Adrenal gland (tissue), 12 donors: Measurements from ENCODE around the gene FREM2. TPM values are rescaled to one million over a fixed set of nuclear protein-coding genes. Genes with fewer than 3 reads are reported as not detected.

ENCODE experiments used
- DNase-seq, 7 donors: peaks; one replicate each; pipeline ENCODE4 v3.0.0-alpha.2; 2019 to 2020
- H3K27ac ChIP-seq, 5 donors: fragments of 200-600 bp; sonication (generic) in 4 of 5; 1 replicate in 3 of 5; 2 replicates in 2 of 5; pipeline versions ENCODE4 v1.5.1 to v1.8.0; 2016 to 2020; ENCODE audit warnings: mild to moderate bottlenecking in 1 of 5
- H3K27me3 ChIP-seq: fragments of 200-600 bp; 2 replicates; pipeline ENCODE4 v1.8.0; 2021
- H3K36me3 ChIP-seq, 2 donors: fragments of 200-600 bp; replicated peaks in 1 of 2; 1 replicate in 1 of 2; 2 replicates in 1 of 2; pipeline versions ENCODE4 v1.5.1 to v1.8.0; 2018 to 2022
- H3K4me1 ChIP-seq, 2 donors: fragments of 200-600 bp; replicated peaks in 1 of 2; 1 replicate in 1 of 2; 2 replicates in 1 of 2; pipeline versions ENCODE4 v1.5.1 to v1.8.0; 2018 to 2021
- H3K4me3 ChIP-seq, 4 donors: fragments of 200-600 bp; sonication (generic) in 3 of 4; one replicate each; pipeline ENCODE4 v1.5.1; 2016 to 2018
- H3K9me3 ChIP-seq, 3 donors: fragments of 200-600 bp; sonication (generic) in 1 of 3; replicated peaks in 1 of 3; 1 replicate in 2 of 3; 2 replicates in 1 of 3; pipeline versions ENCODE4 v1.5.1 to v1.8.0; 2016 to 2021
- POLR2A ChIP-seq, 2 donors: fragments of 450-650 bp; IDR thresholded peaks; one replicate each; pipeline ENCODE4 v1.6.1; 2017; ENCODE audit warnings: antibody characterized with exemption in 2 of 2, mild to moderate bottlenecking in 2 of 2, moderate library complexity in 1 of 2
- WGBS, 4 donors: extraction: QIAGEN DNeasy Blood & Tissue Kit in 2 of 4; methylation state at CpG; one replicate each; pipeline versions ENCODE4 v1.1.5 to v1.1.7; 2013 to 2017; 5-methylcytosine and 5-hydroxymethylcytosine counted together
- intact Hi-C, 2 donors: fragments of 100-400 bp; cut with DNase I; formaldehyde crosslinking; loops; one replicate each; pipeline versions ENCODE4 v1.14.1 to v1.15.0; 2022 to 2023
- polyA plus RNA-seq, 3 donors: library from polyadenylated mRNA; stranded (reverse); fragments of 200-250 nt in 2 of 3; fragments of 350-450 nt in 1 of 3; fragmentation: Illumina TruSeq in 1 of 3; extraction: RNeasy Lipid Tissue Mini Kit (QIAGEN cat#74804) in 1 of 3; gene quantifications; one replicate each; pipeline ENCODE4 v1.2.3, GENCODE V29; 2013 to 2014
- total RNA-seq, 9 donors: library from RNA; depleted of rRNA in 4 of 9; stranded (reverse); fragments of >200 nt in 4 of 9; fragments of 120-200 nt in 1 of 9; fragmentation: NEBNext Ultra II Directional in 1 of 9; extraction: Animal tissue kit (Norgen Biotek cat#: 25700) in 1 of 9; gene quantifications; one replicate each; pipeline versions ENCODE4 v1.1.0 to v1.2.4, GENCODE V29; 2013 to 2023
- TF ChIP-seq, protein P1 (sequence below), 6 experiments: fragments of 450-650 bp in 4 of 6; fragments of 200-600 bp in 2 of 6; sonication (generic) in 1 of 6; IDR thresholded peaks; 1 replicate in 5 of 6; 2 replicates in 1 of 6; pipeline versions ENCODE4 v1.5.1 to v1.8.0; 2016 to 2021; ENCODE audit warnings: antibody characterized with exemption in 6 of 6, mild to moderate bottlenecking in 2 of 6, moderate library complexity in 1 of 6
- donor health status: healthy with polysubstance abuse.
- donor health status: Bipolar disorder and iron deficiency.
- donor health status: DM: yes; HTN: yes; CAD: no.
- donor health status: DM: no; HTN: no; CAD: no.
- donor health status: DM: no; HTN: no; CAD: no.
- donor health status: DM: yes; HTN: yes; CAD: no.

The FREM2 gene
- total and polyA plus RNA-seq, 12 donors, result 0.10 to 414 (median 0.58) TPM

DNA sequence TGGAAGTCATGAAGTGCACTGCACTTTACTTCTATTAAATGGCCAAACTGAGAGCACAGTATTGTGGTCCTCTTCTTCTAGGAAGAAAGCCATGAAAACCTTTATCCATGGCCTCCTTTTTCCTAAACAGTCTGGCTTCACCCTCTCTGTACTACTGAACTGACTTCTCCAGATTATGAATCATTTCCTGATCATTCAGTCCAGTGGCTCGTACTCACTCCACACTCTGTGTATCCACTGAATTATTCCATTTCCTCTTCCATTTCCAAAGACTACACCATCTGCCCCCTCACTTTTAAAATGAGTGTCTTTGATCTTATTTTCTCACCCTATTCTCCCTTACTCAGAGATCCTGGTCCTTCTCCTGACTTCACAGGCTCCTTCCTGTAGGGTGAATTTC lies 29.7 kb upstream of the FREM2 start:
- H3K4me3 ChIP-seq, result no peak overlapping the region
- no peaks in the 10 kb centered on the region for H3K9me3 ChIP-seq
- TF ChIP-seq POLR2A (IDR thresholded peaks at IDR 0.05), result no peak
- TF ChIP-seq, protein P1, sequence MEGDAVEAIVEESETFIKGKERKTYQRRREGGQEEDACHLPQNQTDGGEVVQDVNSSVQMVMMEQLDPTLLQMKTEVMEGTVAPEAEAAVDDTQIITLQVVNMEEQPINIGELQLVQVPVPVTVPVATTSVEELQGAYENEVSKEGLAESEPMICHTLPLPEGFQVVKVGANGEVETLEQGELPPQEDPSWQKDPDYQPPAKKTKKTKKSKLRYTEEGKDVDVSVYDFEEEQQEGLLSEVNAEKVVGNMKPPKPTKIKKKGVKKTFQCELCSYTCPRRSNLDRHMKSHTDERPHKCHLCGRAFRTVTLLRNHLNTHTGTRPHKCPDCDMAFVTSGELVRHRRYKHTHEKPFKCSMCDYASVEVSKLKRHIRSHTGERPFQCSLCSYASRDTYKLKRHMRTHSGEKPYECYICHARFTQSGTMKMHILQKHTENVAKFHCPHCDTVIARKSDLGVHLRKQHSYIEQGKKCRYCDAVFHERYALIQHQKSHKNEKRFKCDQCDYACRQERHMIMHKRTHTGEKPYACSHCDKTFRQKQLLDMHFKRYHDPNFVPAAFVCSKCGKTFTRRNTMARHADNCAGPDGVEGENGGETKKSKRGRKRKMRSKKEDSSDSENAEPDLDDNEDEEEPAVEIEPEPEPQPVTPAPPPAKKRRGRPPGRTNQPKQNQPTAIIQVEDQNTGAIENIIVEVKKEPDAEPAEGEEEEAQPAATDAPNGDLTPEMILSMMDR (IDR thresholded peaks at IDR 0.05), result no peak
- 21 to 33% (median 26%) methylated on average over 1 of the region's 1 CpG for WGBS, 4 donors
- no peaks in the 10 kb centered on the region for H3K27me3 ChIP-seq
- H3K36me3 ChIP-seq, result no peaks in the 10 kb centered on the region
- H3K27ac ChIP-seq, result no peak overlapping the region
- H3K4me1 ChIP-seq, result peaks cover 6 to 27% of the 10 kb centered on the region in 2 donors
- no peak for DNase-seq
- intact Hi-C loops, result no loop called here

DNA sequence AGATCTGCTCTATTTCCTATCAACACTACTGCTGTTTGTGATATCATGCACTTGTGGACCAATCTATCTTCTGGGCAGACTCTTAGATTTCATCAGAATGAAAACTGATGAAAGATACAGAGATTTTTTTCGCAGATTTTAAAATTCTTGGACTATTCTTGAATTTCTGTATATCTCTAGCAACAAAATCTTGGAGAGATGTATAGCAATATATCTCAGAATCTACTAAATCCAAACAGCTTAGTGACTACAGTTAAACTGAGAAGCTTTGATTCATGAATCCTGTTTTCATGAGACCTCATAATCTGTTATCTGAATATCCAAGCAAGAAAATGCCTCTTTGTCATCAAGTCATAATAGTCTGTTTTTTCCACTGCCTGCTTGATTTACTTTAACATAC lies 28.0 kb upstream of the FREM2 start:
- Histone ChIP-seq H3K27me3 (no peaks in the 10 kb centered on the region), H3K36me3 (no peaks in the 10 kb centered on the region), H3K4me3 (no peak overlapping the region), H3K27ac (no peak overlapping the region), H3K4me1 (peaks cover 6 to 34% of the 10 kb centered on the region in 2 donors), H3K9me3 (no peaks in the 10 kb centered on the region)
- intact Hi-C loops, result no loop called here
- DNase-seq, result no peak
- TF ChIP-seq POLR2A (IDR thresholded peaks at IDR 0.05), result no peak
- TF ChIP-seq, protein P1 (IDR thresholded peaks at IDR 0.05), result no peak
- 71 to 84% (median 78%) methylated on average over 1 of the region's 1 CpG for WGBS, 4 donors

DNA sequence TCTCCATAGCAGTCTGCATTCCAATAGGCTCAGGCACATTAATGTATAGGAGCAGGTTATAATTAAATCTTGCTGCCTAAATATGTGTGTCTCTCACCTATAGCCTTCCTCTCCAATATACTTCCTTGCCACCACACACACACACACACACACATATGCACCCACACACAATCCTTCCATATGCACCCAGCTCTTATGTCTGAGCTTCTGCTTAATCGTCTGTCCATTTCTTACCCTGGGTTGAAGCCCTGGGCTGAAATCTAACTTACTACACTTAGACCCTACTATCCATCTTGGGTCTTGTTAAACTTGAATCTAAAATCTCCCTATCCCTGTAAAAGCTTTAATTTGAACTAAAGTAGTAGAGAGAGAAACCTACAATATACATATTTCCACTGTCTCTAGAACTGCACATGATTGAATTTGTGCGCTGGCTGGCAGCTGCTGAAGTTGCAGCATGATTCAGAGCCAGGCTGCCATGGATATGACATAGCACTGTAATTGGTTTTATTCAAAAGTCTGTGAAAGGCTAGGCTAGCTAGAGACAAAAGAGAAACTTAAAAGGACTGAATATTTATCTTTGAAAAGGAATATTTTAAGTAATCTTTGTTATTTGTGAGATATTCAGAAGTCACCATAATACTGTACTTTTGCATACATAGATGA lies 25.7 kb upstream of the FREM2 start:
- Histone ChIP-seq H3K4me3 (no peak overlapping the region), H3K36me3 (no peaks in the 10 kb centered on the region), H3K27ac (no peak overlapping the region), H3K4me1 (peaks cover 6 to 34% of the 10 kb centered on the region in 2 donors), H3K27me3 (no peaks in the 10 kb centered on the region), H3K9me3 (no peaks in the 10 kb centered on the region)
- TF ChIP-seq POLR2A (IDR thresholded peaks at IDR 0.05), result no peak
- TF ChIP-seq, protein P1 (IDR thresholded peaks at IDR 0.05), result no peak
- 59 to 87% (median 66%) methylated on average over 2 of the region's 2 CpGs for WGBS, 4 donors
- peak in 6 of 7 donors; percentile 20 to 75 (median 30) for DNase-seq
- intact Hi-C loops, result no loop called here

DNA sequence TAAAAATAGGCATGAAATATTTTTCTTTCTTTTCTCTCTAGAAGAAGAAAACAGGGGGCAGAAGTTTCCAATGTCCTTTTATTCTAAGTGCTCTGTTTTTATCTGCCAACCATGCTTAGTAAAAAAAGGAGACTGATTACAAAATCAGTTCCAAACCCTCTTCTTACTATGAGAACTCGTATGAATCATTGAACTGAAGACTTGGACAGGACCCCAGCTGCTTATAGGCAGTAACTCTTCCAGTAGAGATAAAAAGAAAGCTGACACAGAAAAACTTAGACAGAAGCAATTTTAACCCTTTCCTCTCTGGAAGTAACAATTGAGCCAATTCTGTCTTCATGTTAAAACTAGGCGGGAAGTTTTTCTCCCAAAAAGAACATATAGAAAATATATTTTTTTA lies 24.5 kb upstream of the FREM2 start:
- 25 to 30% (median 28%) methylated on average over 2 of the region's 2 CpGs for WGBS, 4 donors
- Histone ChIP-seq H3K9me3 (no peaks in the 10 kb centered on the region), H3K4me1 (peaks cover 4 to 26% of the 10 kb centered on the region in 2 donors), H3K27ac (no peak overlapping the region), H3K4me3 (no peak overlapping the region), H3K36me3 (no peaks in the 10 kb centered on the region), H3K27me3 (no peaks in the 10 kb centered on the region)
- intact Hi-C loops, result no loop called here
- peak in 6 of 7 donors; percentile 32 to 74 (median 56) for DNase-seq
- TF ChIP-seq, protein P1 (IDR thresholded peaks at IDR 0.05), result no peak
- no peak for TF ChIP-seq POLR2A (IDR thresholded peaks at IDR 0.05)
